HTERT RPE-1 (cell line): ENCODE data around the gene ACKR3.

Experiments
- in situ Hi-C: fragments of 300-500 bp; cut with MboI; formaldehyde crosslinking; loops from 4 replicates; pipeline ENCODE4 v1.14.3; 2020; ENCODE audit warnings: low sequenced_read_pairs

ACKR3 gene

GRCh38 chr2:236566596-236566995 lies 3.0 kb upstream of the ACKR3 start:
- in situ Hi-C loops = no loop called here

DNA sequence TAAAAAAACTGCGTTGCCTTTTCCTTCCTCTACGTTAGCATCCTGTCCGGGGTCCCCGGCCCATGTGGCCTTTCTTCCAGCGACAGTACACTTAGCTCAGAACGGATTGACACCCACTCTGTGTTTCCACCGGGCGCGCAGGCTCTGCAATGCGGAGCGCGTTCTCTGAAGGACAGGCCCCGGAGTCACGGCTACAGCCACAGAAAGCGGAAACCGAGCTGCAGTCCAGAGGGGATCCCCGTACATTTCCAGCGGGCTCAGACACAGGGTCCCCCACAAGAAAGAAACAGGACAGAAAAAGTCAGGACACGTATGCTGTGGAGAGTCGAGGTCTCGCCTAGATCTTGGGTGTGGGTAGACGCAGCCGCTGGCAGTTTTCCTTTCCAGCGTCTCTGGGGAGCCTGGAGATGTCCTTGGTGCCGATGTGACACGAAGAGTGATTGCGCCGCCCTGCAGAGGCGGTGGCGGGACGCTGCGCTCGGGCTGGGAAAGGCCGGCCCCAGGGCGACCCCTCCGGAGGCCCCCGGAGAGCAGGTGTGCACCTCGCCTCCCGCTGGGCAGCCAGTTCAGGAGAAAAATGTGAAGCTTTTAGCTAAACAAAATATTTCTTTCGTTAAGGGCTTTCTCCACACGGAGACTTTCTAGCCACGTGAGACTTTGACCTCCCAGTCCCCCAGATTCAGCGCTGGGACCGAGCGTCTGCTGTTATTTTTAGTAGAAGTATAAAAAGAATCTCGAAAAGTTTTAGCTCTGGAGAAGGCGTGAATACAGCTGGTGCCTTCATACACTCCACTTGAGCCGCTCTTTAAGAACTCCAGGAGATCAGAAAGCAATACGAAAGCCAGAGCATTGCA lies 1.3 kb upstream of the ACKR3 start:
- in situ Hi-C loops = no loop called here

DNA sequence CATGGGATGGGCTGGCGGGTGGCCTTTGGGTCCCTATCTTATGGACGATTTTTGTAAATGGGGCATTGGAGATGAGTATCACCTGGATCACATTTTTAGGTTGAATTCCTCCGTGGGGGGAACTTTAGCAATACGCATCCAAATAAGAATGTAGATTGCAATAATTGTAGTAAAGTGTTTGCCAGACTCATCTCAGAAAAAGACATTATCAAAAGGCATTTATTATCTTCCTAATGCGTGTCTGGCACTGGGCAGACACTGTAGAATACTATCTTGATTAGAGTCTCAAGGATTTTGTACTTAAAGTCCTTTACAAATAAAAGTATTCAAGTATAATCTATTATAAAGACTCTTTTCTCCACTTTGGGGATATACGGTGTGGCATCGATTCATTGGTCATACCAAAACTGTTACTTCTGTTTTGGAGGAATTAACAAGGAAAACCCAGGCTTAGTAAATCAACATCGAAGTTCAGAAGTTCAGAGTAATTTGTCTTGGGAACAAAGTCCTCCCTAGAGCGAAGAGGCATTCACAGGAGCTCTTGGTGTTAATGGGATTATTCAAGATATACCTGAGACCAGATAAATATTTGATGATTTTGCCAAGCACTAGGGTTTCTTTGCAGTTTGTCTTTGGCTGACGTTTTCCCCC lies 578 bp upstream of the ACKR3 start:
- in situ Hi-C loops = no loop called here

DNA sequence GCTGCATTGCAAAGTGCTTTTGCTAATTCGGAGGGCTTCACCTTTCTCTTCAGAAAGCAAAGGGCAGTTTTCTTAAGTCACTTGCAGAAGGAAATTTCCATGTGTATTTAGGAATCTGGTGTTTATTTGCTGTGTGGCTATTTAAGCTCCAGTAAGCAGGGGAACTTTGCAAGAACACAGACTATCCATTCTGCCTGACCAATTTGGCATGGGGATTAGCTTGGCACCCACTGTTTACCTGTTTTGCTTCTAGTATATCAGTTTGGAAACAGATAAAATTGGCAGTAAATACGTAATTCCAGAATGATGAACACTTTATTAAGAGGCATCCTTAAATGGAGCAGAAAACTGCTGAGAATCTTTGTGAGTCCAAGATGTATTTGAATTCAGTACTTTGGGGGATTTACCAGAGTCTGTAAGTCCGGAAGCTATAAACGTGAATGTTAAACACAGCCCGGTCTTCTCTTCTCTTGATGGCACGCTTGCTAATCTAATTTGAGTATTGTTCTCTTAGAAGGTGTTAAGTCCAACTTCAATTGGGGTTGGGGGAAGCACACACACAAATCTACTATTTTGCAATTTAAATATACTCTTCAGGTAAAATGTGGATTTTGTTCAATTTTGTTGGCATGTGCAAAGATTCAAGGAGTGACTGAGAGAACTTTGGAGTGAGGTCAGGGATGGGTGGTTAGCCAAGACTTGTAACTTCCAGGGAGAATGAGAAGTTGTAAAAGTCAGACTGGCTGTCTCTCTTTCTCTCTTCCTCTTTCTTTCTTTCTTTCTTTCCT lies 650 bp downstream of the ACKR3 start:
- in situ Hi-C loops = no loop called here

- in situ Hi-C loops = no loop called here
Measured at GRCh38 chr2:236571145-236571544, 1.5 kb downstream of the ACKR3 start.

DNA sequence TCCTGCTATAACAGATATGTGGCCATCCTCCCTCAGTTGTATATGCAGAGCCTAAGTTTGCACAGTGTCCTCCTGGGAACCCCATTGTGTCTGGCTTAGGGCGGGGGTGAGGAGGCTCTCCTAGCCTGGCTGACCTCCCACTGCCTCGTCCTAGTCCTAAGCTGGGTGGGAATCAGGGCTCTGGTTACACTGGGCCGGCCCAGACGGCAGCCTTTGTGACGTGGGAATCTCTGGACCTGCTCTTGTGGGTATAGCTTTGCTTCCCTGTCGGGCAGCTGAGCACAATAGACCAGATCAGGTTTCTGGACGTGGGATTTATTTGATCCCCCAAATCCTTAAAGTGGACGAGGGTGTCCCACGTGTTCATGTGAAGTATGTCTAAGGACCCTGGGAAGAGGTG lies 2.9 kb downstream of the ACKR3 start:
- in situ Hi-C loops = no loop called here

- in situ Hi-C loops = no loop called here
Measured at GRCh38 chr2:236573066-236573929, 3.7 kb downstream of the ACKR3 start.

GRCh38 chr2:236574000-236574399 lies 4.4 kb downstream of the ACKR3 start:
- in situ Hi-C loops = no loop called here

GRCh38 chr2:236574424-236575145 lies 5.0 kb downstream of the ACKR3 start:
- in situ Hi-C loops = no loop called here

DNA sequence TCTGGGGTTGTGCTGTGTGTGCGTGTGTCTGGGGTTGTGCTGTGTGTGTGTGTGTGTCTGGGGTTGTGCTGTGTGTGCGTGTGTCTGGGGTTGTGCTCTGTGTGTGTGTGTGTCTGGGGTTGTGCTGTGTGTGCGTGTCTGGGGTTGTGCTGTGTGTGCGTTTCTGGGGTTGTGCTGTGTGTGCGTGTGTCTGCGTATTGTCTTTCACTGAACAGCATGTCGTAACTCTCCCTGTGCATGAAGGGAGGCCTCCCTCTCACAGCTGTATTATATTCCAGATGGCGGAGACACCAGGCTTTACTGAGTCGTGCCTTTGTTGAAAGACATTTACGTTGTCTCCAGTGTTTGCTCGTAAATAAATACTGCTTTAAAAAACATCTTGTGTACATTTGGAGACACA lies 5.9 kb downstream of the ACKR3 start:
- in situ Hi-C loops = no loop called here

DNA sequence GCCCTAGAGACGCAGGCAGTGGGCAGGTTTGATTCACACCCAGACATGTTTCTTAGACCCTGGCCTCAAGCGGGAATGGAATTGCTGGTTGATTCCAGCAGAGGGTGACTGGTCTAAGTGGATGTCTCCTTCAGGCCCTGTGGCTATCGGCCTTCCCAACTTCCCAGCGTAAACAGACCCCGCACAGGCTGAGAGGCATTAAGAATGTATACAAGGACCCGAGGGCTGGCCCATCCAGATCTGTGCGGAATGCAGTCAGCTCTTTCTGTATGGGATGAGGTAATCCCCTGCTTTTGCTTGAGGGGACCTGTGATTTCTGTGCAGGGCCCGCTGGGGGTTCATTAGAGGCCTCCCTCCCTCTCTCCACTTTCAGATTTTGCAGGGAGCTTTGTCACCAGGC lies 6.5 kb downstream of the ACKR3 start:
- in situ Hi-C loops = no loop called here

- in situ Hi-C loops = no loop called here
Measured at GRCh38 chr2:236576953-236577352, 7.3 kb downstream of the ACKR3 start.

DNA sequence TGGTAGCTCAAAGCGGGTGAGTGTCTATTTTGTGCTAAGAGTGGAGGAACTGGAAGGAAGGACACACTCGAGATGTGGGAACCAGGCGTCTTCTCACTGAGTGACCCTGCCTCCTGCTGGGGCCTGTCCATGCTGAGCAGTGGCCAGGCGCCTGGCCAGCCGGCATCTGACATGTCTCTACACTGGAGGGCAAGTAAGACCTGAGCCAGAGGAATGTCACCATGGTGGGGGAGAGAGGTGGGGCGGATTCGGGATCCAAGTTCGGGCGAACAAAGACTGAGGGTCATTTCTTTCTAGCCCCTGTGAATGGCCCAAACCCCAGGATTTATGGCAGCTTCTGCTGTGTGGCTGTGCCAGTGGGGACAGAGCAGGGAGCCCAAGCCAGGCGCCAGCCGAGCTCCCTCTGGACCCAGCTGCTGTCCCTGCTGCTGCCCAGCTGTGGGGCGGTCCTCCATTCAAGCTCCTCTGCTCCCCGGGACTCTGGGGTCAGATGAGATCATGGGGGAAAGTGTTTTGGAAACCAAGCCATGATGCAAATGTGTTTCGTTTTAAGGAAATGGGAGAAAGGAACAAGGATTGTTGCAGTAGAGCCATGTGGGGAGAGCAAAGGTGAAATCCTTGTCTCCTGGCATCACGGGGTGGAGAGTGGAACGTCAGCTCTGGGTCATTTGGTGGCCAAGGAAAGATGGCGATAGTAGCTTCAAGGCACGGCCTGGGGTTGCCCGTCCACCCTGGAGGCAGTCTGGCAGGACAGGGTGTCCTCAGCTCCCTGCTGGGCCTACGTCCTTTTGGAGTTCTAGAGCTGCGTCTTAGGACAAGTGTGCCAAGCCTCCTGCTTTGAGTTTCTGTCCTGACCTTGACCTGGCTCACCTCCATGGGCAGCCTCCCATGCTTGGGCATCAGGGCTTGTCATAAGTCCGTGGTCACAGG lies 8.1 kb downstream of the ACKR3 start:
- in situ Hi-C loops = no loop called here

- in situ Hi-C loops = no loop called here
Measured at GRCh38 chr2:236578411-236578846, 8.8 kb downstream of the ACKR3 start.

DNA sequence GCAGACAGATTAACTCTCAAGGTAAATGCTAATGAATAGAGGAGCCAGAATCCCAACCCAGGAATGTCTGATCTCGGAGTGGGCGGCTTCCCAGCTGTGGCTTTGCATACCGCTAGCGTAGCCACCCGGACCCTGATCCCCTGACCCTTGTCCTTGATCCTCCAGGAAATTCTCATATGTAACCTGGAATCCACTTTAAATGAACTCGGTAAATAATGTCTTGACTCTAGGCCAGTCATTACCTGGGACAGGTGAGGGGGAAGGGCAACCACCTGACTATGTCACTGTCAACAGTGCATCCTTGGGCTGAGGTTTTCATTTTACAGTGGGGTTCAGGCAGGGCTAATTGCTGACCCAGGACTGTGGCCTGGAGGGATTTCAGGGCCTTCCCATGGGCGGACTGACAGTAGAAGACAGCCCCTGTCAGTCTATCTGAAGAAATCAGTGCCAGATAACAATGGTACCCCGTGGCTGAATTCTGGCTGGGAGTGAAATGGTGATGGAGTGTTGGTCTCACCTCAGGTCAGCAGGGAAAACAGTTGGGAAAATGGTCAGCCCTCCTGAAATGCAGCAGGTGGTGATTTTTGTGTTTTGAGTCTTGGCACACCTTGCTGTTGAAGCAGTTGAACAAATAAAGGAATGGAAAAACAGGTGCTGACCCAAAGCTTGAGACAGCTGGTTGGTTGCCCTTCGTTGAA lies 9.6 kb downstream of the ACKR3 start:
- in situ Hi-C loops = no loop called here

DNA sequence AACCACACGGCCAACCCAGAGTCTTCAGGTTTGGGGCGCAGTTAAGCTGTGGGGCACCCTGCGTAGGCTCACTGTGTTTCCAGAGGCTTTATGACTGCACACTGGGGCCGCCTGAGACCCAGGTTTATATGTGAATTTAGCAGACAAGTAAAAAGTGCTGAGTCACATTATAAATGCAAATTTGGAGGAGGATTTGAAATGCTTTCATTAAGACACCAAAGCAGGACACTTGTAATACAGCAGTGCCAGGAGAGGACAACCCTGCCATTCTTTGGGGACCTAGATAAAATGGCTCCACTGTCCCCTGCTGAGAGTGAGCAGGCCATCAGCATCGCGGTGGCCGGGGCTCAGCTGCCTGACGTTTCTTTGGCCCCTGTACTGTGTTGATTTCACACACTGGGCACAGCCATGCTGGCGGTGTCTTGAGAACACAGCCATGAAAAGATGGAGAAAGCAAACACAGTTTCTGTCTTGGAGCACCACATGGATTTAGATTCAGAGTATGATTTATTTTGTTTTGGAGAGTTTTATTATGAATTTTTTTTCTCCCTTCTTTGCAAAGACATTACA lies 10.2 kb downstream of the ACKR3 start:
- in situ Hi-C loops = no loop called here

DNA sequence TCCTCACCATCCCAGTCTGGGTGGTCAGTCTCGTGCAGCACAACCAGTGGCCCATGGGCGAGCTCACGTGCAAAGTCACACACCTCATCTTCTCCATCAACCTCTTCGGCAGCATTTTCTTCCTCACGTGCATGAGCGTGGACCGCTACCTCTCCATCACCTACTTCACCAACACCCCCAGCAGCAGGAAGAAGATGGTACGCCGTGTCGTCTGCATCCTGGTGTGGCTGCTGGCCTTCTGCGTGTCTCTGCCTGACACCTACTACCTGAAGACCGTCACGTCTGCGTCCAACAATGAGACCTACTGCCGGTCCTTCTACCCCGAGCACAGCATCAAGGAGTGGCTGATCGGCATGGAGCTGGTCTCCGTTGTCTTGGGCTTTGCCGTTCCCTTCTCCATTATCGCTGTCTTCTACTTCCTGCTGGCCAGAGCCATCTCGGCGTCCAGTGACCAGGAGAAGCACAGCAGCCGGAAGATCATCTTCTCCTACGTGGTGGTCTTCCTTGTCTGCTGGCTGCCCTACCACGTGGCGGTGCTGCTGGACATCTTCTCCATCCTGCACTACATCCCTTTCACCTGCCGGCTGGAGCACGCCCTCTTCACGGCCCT lies 11.2 kb downstream of the ACKR3 start:
- in situ Hi-C loops = no loop called here

- in situ Hi-C loops = no loop called here
Measured at GRCh38 chr2:236581546-236581945, 11.9 kb downstream of the ACKR3 start.
